ENCODE results near the gene EVX1.

Gene EVX1

DNA sequence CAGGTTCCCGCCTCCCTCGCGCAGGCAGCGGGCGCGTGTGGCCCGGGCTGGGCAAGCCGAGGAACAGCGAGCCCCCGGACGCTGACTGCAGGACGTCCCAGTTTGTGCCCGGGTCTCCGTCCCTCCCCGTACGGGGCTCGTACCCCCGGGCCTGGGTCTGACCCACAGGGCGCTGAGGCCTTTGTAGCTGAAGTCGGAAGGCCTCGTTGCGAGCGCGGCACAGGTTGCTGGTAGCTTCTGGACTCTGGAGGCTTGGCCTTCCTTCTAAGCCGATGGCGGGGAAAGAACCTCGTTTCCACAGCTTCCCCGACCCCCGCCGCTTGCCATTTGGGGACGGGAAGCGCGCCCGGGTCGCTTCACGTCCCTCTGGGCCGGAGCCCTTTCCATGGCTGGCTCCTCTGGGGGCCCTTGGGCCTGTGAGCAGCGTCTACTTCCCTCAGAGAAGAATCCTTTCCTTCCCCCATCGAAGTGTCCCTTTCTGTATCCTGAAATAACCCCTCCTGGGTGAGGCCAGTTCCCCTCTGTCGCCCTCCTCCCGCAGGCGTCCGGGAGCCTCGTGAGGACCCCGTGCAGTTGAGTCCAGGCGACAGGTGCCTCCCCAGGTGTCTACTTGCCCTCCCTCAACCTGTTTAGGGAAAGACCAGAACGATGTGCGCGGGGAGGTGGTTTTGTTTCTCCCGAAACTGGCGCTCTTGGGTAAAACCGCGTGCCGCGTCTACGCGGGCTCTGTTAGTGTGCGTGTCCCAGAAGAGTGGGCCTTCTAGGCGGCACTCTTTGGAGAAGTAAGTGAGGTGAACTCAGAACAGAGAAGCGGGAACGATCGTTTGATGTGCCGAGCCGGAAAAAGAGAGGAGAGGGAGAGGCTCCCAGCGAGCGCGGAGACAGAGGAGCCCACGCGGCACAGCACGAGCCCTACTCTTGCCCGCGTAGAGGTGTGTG, 9.3 kb downstream of the EVX1 start:
- DNase-seq (ENCODE audit: low read depth): no peak
- H3K4me3 ChIP-seq (replicated peaks; ENCODE audit: low read depth, low read length): no peak overlapping the region
- TF ChIP-seq, protein P1, sequence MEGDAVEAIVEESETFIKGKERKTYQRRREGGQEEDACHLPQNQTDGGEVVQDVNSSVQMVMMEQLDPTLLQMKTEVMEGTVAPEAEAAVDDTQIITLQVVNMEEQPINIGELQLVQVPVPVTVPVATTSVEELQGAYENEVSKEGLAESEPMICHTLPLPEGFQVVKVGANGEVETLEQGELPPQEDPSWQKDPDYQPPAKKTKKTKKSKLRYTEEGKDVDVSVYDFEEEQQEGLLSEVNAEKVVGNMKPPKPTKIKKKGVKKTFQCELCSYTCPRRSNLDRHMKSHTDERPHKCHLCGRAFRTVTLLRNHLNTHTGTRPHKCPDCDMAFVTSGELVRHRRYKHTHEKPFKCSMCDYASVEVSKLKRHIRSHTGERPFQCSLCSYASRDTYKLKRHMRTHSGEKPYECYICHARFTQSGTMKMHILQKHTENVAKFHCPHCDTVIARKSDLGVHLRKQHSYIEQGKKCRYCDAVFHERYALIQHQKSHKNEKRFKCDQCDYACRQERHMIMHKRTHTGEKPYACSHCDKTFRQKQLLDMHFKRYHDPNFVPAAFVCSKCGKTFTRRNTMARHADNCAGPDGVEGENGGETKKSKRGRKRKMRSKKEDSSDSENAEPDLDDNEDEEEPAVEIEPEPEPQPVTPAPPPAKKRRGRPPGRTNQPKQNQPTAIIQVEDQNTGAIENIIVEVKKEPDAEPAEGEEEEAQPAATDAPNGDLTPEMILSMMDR (IDR thresholded peaks at IDR 0.05; ENCODE audit: low read length, missing control alignments): no peak

GRCh38 chr7:27254625-27255024, 12.0 kb downstream of the EVX1 start:
- DNase-seq (ENCODE audit: low read depth): no peak
- no peak overlapping the region for H3K4me3 ChIP-seq (replicated peaks; ENCODE audit: low read depth, low read length)
- TF ChIP-seq, protein P1 (IDR thresholded peaks at IDR 0.05; ENCODE audit: low read length, missing control alignments): no peak

DNA sequence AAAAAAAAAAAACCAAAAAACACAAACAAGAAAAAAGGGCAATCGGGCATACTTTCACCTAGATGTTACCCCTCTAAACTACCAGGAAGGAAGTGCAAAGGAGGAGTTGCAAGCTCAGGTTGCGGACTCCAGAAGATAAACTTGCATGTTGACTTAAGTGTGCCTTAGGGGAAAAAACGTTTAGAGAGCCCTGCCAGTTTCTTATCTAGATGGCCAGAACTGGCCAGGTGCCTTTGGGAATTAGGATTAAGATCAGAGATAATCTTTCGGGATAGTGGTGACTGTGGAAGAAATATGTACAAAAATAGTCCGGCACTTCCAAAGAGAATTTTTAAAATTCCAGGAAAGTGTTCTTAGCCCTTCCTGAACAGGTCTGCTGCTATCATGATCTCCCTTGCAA, 17.6 kb downstream of the EVX1 start:
- DNase-seq (ENCODE audit: low read depth): no peak
- TF ChIP-seq, protein P1 (IDR thresholded peaks at IDR 0.05; ENCODE audit: low read length, missing control alignments): no peak
- H3K4me3 ChIP-seq (replicated peaks; ENCODE audit: low read depth, low read length): no peak overlapping the region

- TF ChIP-seq, protein P1 (IDR thresholded peaks at IDR 0.05; ENCODE audit: low read length, missing control alignments): no peak
- no peak overlapping the region for H3K4me3 ChIP-seq (replicated peaks; ENCODE audit: low read depth, low read length)
- no peak for DNase-seq (ENCODE audit: low read depth)
Observed at GRCh38 chr7:27262121-27262520, 19.5 kb downstream of the EVX1 start.

- DNase-seq (ENCODE audit: low read depth): no peak
- TF ChIP-seq, protein P1 (IDR thresholded peaks at IDR 0.05; ENCODE audit: low read length, missing control alignments): no peak
- H3K4me3 ChIP-seq (replicated peaks; ENCODE audit: low read depth, low read length): no peak overlapping the region
Observed at GRCh38 chr7:27263781-27264180, 21.2 kb downstream of the EVX1 start.

DNA sequence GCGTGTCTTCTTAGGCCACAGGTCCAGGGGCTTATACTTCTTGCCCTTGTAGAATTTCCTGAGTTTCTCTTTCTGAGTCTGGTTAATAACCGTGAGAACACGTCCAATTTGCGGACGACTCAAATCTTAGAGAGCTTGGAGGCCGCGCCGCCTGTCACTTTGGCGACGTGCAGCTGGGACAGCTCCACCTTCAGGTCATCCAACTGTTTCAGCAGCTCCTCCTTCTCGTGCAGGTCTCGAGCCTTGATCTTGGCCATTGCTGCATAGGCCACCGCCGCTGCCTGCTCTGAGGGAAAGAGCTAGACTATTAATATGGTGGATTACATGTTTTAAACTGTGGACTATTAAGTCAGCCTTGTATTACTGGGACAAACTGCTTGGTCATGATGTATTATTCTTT, 26.9 kb downstream of the EVX1 start:
- TF ChIP-seq, protein P1 (IDR thresholded peaks at IDR 0.05; ENCODE audit: low read length, missing control alignments): no peak
- no peak overlapping the region for H3K4me3 ChIP-seq (replicated peaks; ENCODE audit: low read depth, low read length)
- DNase-seq (ENCODE audit: low read depth): no peak

DNA sequence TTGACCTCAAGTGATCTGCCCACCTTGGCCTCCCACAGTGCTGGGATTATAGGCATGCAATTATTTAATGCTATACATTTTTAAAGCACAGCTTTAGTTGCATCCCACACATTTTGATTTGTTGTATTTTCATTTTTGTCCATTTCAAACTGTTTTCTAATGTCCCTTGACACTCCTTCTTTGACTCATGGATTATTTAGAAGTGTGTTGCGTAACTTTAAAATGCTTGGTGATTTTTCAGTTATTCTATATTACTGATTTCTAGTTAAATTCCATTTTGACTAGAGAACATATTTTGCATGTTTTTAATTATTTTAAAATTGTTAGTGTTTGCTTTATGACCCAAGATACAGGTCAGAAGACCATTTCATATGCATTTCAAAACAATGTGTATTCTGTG, 28.8 kb downstream of the EVX1 start:
- TF ChIP-seq, protein P1 (IDR thresholded peaks at IDR 0.05; ENCODE audit: low read length, missing control alignments): no peak
- DNase-seq (ENCODE audit: low read depth): no peak
- no peak overlapping the region for H3K4me3 ChIP-seq (replicated peaks; ENCODE audit: low read depth, low read length)
